Measurements from ENCODE around the gene TMED5.

DNA sequence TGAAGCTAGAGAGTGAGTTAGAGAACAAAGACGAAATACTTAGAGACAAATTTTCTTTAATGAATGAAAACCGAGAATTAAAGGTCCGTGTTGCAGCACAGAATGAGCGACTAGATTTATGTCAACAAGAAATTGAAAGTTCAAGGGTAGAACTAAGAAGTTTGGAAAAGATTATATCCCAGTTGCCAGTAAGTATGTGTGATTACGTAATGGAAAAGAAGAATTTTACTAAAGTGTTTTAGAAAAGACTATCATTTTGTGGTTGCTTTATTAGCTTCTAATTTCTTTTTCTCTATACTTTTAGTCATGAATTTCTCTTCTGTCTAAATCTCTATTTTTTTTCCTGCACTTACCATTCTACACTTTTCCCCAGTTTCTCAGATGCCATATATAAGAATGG lies 27.0 kb upstream of the TMED5 start:
- TF ChIP-seq POLR2AphosphoS5 (IDR thresholded peaks at IDR 0.05; ENCODE audit: low read depth, low read length) (no peak), POLR2A (IDR thresholded peaks at IDR 0.05; ENCODE audit: low read depth, low read length) (no peak), PAX5 (IDR thresholded peaks at IDR 0.05; ENCODE audit: insufficient read depth, low read length, severe bottlenecking) (no peak), TAF1 (IDR thresholded peaks at IDR 0.05; ENCODE audit: low read depth, low read length) (no peak), POU2F2 (IDR thresholded peaks at IDR 0.05; ENCODE audit: low read depth, low read length) (no peak)

Data from GM12891 (cell line).